Right kidney (tissue), 1 donor: ENCODE results near the gene CAPN1.
"Not testable (repeated sequence)": the region's sequence is repeated elsewhere in the genome, so short reads cannot be mapped to it uniquely, and the experiment has no call there.

Experiments
- DNase-seq: peaks from one replicate; pipeline ENCODE4 v3.0.0-alpha.2; 2016

Gene CAPN1

GRCh38 chr11:65217441-65218423 is 36.0 kb downstream of the CAPN1 start:
- no peak for DNase-seq

GRCh38 chr11:65218446-65218845 is 36.7 kb downstream of the CAPN1 start:
- no peak for DNase-seq

GRCh38 chr11:65219930-65220213 is 38.1 kb downstream of the CAPN1 start:
- no peak for DNase-seq

GRCh38 chr11:65221026-65221425 is 39.3 kb downstream of the CAPN1 start:
- DNase-seq: no peak

- DNase-seq: no peak
These were observed 41.3 kb downstream of the CAPN1 start for GRCh38 chr11:65223011-65223410.

- no peak for DNase-seq
These were observed 43.2 kb downstream of the CAPN1 start for GRCh38 chr11:65224930-65225278.

- peak; percentile 66 for DNase-seq
These were observed 43.8 kb downstream of the CAPN1 start for GRCh38 chr11:65225279-65226102.

- no peak for DNase-seq
These were observed 44.3 kb downstream of the CAPN1 start for GRCh38 chr11:65226103-65226442.

GRCh38 chr11:65227879-65228278 is 46.2 kb downstream of the CAPN1 start:
- no peak for DNase-seq

GRCh38 chr11:65236194-65237059 is 54.7 kb downstream of the CAPN1 start:
- no peak for DNase-seq

GRCh38 chr11:65238302-65238701 is 56.6 kb downstream of the CAPN1 start:
- DNase-seq: not testable (repeated sequence)

GRCh38 chr11:65241134-65241533 is 59.4 kb downstream of the CAPN1 start:
- DNase-seq: no peak

GRCh38 chr11:65241692-65242091 is 60.0 kb downstream of the CAPN1 start:
- no peak for DNase-seq

- no peak for DNase-seq
These were observed 60.7 kb downstream of the CAPN1 start for GRCh38 chr11:65242389-65242788.

GRCh38 chr11:65243797-65244196 is 62.1 kb downstream of the CAPN1 start:
- DNase-seq: no peak

GRCh38 chr11:65245046-65245445 is 63.3 kb downstream of the CAPN1 start:
- not testable (repeated sequence) for DNase-seq

- peak; percentile 35 for DNase-seq
These were observed 64.8 kb downstream of the CAPN1 start for GRCh38 chr11:65246506-65246905.

GRCh38 chr11:65248184-65248710 is 66.5 kb downstream of the CAPN1 start:
- DNase-seq: not testable (repeated sequence)

- DNase-seq: no peak
These were observed 69.7 kb downstream of the CAPN1 start for GRCh38 chr11:65251476-65251875.

GRCh38 chr11:65254724-65255123 is 73.0 kb downstream of the CAPN1 start:
- DNase-seq: no peak

GRCh38 chr11:65258988-65259387 is 77.3 kb downstream of the CAPN1 start:
- DNase-seq: no peak

GRCh38 chr11:65260302-65260701 is 78.6 kb downstream of the CAPN1 start:
- no peak for DNase-seq
